Femur (tissue), 1 donor: ENCODE measurements around the gene CHRNB2.
A peak's percentile ranks its signal among the peaks of the same experiment; 100 is the strongest.

ENCODE experiments used
- DNase-seq: peaks from one replicate; pipeline ENCODE4 v3.0.0-alpha.2; 2017

Gene CHRNB2

GRCh38 chr1:154581766-154582165 lies 14.2 kb downstream of the CHRNB2 start:
- DNase-seq, result no peak

GRCh38 chr1:154582885-154583284 lies 15.3 kb downstream of the CHRNB2 start:
- DNase-seq, result no peak

- DNase-seq, result peak; percentile 38
Observed at GRCh38 chr1:154583773-154584172, 16.2 kb downstream of the CHRNB2 start.

GRCh38 chr1:154584267-154584994 lies 16.9 kb downstream of the CHRNB2 start:
- DNase-seq, result no peak

- DNase-seq, result no peak
Observed at GRCh38 chr1:154586231-154586630, 18.7 kb downstream of the CHRNB2 start.

GRCh38 chr1:154586641-154587040 lies 19.1 kb downstream of the CHRNB2 start:
- DNase-seq, result no peak

GRCh38 chr1:154589780-154590179 lies 22.2 kb downstream of the CHRNB2 start:
- DNase-seq, result no peak

- no peak for DNase-seq
Observed at GRCh38 chr1:154590756-154591155, 23.2 kb downstream of the CHRNB2 start.

GRCh38 chr1:154591206-154591605 lies 23.6 kb downstream of the CHRNB2 start:
- no peak for DNase-seq

GRCh38 chr1:154593390-154593789 lies 25.8 kb downstream of the CHRNB2 start:
- no peak for DNase-seq

- no peak for DNase-seq
Observed at GRCh38 chr1:154594811-154595210, 27.2 kb downstream of the CHRNB2 start.

GRCh38 chr1:154595621-154596020 lies 28.0 kb downstream of the CHRNB2 start:
- no peak for DNase-seq

GRCh38 chr1:154598871-154599635 lies 31.5 kb downstream of the CHRNB2 start:
- no peak for DNase-seq

GRCh38 chr1:154599658-154600057 lies 32.1 kb downstream of the CHRNB2 start:
- no peak for DNase-seq

GRCh38 chr1:154603317-154603716 lies 35.7 kb downstream of the CHRNB2 start:
- DNase-seq, result no peak

GRCh38 chr1:154605534-154605933 lies 38.0 kb downstream of the CHRNB2 start:
- no peak for DNase-seq

- DNase-seq, result no peak
Observed at GRCh38 chr1:154607106-154607608, 39.6 kb downstream of the CHRNB2 start.

GRCh38 chr1:154607609-154608396 lies 40.2 kb downstream of the CHRNB2 start, which contains the start of gene ADAR:
Gene ADAR, minus strand, starts transcription at chr1:154608186. Its CDS starts 180 bp downstream, at chr1:154608006.
- DNase-seq, result peak; percentile 95

- DNase-seq, result peak; percentile 71
Observed at GRCh38 chr1:154608397-154609270, 41.1 kb downstream of the CHRNB2 start.

GRCh38 chr1:154609398-154610380 lies 42.1 kb downstream of the CHRNB2 start:
- no peak for DNase-seq
